ENCODE data around the gene TARP.
"Not testable (repeated sequence)": the region's sequence is repeated elsewhere in the genome, so short reads cannot be mapped to it uniquely, and the experiment has no call there.

TARP gene

GRCh38 chr7:38296059-38296857, 22.8 kb upstream of the TARP start:
- no peak for DNase-seq

GRCh38 chr7:38294926-38295325, 21.5 kb upstream of the TARP start:
- DNase-seq, result no peak

- DNase-seq, result no peak
These were observed 19.0 kb upstream of the TARP start for GRCh38 chr7:38292442-38292841.

- DNase-seq, result no peak
These were observed 18.2 kb upstream of the TARP start for GRCh38 chr7:38291650-38292049.

- DNase-seq, result no peak
These were observed 17.7 kb upstream of the TARP start for GRCh38 chr7:38291117-38291647.

- DNase-seq, result no peak
These were observed 11.1 kb upstream of the TARP start for GRCh38 chr7:38284553-38284952.

GRCh38 chr7:38283809-38284208, 10.4 kb upstream of the TARP start:
- no peak for DNase-seq

- no peak for DNase-seq
These were observed 9.7 kb upstream of the TARP start for GRCh38 chr7:38283107-38283506.

- no peak for DNase-seq
These were observed 8.6 kb upstream of the TARP start for GRCh38 chr7:38282081-38282480.

- DNase-seq, result no peak
These were observed 7.8 kb upstream of the TARP start for GRCh38 chr7:38281266-38281665.

- DNase-seq, result no peak
These were observed 7.3 kb upstream of the TARP start for GRCh38 chr7:38280707-38281106.

GRCh38 chr7:38280000-38280399, 6.6 kb upstream of the TARP start:
- no peak for DNase-seq

- DNase-seq, result no peak
These were observed 2.9 kb upstream of the TARP start for GRCh38 chr7:38276096-38276877.

- DNase-seq, result no peak
These were observed 1.6 kb upstream of the TARP start for GRCh38 chr7:38274927-38275620.

GRCh38 chr7:38274486-38274885, 1.1 kb upstream of the TARP start:
- no peak for DNase-seq

- not testable (repeated sequence) for DNase-seq
These were observed 3.0 kb downstream of the TARP start for GRCh38 chr7:38270405-38270804.

GRCh38 chr7:38269704-38270346, 3.6 kb downstream of the TARP start:
- not testable (repeated sequence) for DNase-seq

- DNase-seq, result not testable (repeated sequence)
These were observed 7.5 kb downstream of the TARP start for GRCh38 chr7:38265958-38266357.

GRCh38 chr7:38264602-38265001, 8.8 kb downstream of the TARP start:
- not testable (repeated sequence) for DNase-seq

GRCh38 chr7:38263274-38263673, 10.2 kb downstream of the TARP start:
- not testable (repeated sequence) for DNase-seq

GRCh38 chr7:38262545-38262944, 10.9 kb downstream of the TARP start:
- no peak for DNase-seq

- not testable (repeated sequence) for DNase-seq
These were observed 11.4 kb downstream of the TARP start for GRCh38 chr7:38262026-38262425.

- DNase-seq, result not testable (repeated sequence)
These were observed 11.8 kb downstream of the TARP start for GRCh38 chr7:38261601-38262000.
